ENCODE measurements around the gene OPRM1.

Gene OPRM1

GRCh38 chr6:154039231-154039842, at the start of gene OPRM1:
OPRM1 (plus strand) TSS chr6:154039240; CDS start chr6:154039545, 305 bp downstream.
- Histone ChIP-seq H3K9me3 (no peaks in the 10 kb centered on the region), H3K4me1 (ENCODE audit: control insufficient read depth in 1 of 2, insufficient read depth in 1 of 2, low read depth in 1 of 2, low read length in 1 of 2) (no peaks in the 10 kb centered on the region), H3K27ac (no peak within 1 kb of the TSS), H3K36me3 (no peaks in the 10 kb centered on the region), H3K27me3 (peaks cover 23% of the 10 kb centered on the region), H3K4me3 (ENCODE audit: low read depth in 1 of 2, low read length in 1 of 2) (no peak within 1 kb of the TSS)
- no peak for TF ChIP-seq CTCF (IDR thresholded peaks at IDR 0.05)

- TF ChIP-seq CTCF (IDR thresholded peaks at IDR 0.05) = no peak
- Histone ChIP-seq H3K4me3 (ENCODE audit: low read depth in 1 of 2, low read length in 1 of 2) (no peak overlapping the region), H3K4me1 (ENCODE audit: control insufficient read depth in 1 of 2, insufficient read depth in 1 of 2, low read depth in 1 of 2, low read length in 1 of 2) (no peaks in the 10 kb centered on the region), H3K27me3 (no peaks in the 10 kb centered on the region), H3K36me3 (no peaks in the 10 kb centered on the region), H3K27ac (no peak overlapping the region), H3K9me3 (no peaks in the 10 kb centered on the region)
Observed at GRCh38 chr6:153989989-153990388, 49.1 kb upstream of the OPRM1 start.

DNA sequence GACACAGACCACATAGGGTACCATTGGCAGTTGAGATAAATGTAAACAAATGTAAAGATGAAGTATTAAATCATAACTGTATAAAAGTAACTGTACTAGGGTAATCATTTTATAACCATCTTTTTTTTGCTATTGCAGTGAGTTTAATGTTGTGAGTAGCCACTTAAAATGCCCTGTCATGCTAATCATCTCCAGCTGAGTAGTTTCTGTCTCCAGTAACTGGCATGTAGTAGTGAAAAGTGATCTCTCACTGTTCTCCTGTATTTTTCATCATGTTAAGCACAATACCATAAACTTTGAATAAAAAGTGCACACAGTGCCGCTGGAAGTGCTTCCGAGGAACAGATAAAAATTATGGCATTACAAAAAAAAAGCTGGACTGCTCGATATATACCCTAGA, 45.0 kb upstream of the OPRM1 start:
- H3K36me3 ChIP-seq = no peaks in the 10 kb centered on the region
- H3K4me1 ChIP-seq (ENCODE audit: control insufficient read depth in 1 of 2, insufficient read depth in 1 of 2, low read depth in 1 of 2, low read length in 1 of 2) = no peaks in the 10 kb centered on the region
- no peak overlapping the region for H3K27ac ChIP-seq
- no peaks in the 10 kb centered on the region for H3K9me3 ChIP-seq
- H3K27me3 ChIP-seq = no peaks in the 10 kb centered on the region
- no peak overlapping the region for H3K4me3 ChIP-seq (ENCODE audit: low read depth in 1 of 2, low read length in 1 of 2)
- TF ChIP-seq CTCF (IDR thresholded peaks at IDR 0.05) = no peak

DNA sequence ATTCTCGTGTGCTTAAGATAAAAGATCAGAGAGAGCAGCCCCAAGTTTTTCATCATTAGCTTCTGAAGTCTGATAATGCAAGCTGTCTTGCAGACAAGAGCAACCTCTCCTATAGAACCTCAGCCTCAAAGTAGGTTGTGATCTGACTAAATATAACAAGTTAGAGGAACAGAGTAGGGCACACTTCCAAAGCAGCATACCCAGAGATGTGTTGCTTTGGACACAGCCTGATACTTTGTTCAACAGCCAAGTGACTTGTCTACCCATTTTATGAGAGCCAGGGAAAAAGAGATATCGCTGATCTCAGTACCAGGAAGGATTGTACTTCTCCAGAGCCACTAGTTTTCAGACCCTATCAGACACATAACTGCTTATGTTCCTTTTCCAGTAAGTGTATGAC, 44.2 kb upstream of the OPRM1 start:
- no peaks in the 10 kb centered on the region for H3K36me3 ChIP-seq
- H3K4me3 ChIP-seq (ENCODE audit: low read depth in 1 of 2, low read length in 1 of 2) = no peak overlapping the region
- H3K27ac ChIP-seq = no peak overlapping the region
- H3K4me1 ChIP-seq (ENCODE audit: control insufficient read depth in 1 of 2, insufficient read depth in 1 of 2, low read depth in 1 of 2, low read length in 1 of 2) = no peaks in the 10 kb centered on the region
- no peaks in the 10 kb centered on the region for H3K9me3 ChIP-seq
- no peak for TF ChIP-seq CTCF (IDR thresholded peaks at IDR 0.05)
- H3K27me3 ChIP-seq = no peaks in the 10 kb centered on the region

- Histone ChIP-seq H3K4me1 (ENCODE audit: control insufficient read depth in 1 of 2, insufficient read depth in 1 of 2, low read depth in 1 of 2, low read length in 1 of 2) (no peaks in the 10 kb centered on the region), H3K9me3 (no peaks in the 10 kb centered on the region), H3K27ac (no peak overlapping the region), H3K27me3 (no peaks in the 10 kb centered on the region), H3K36me3 (no peaks in the 10 kb centered on the region), H3K4me3 (ENCODE audit: low read depth in 1 of 2, low read length in 1 of 2) (no peak overlapping the region)
- TF ChIP-seq CTCF (IDR thresholded peaks at IDR 0.05) = no peak
Observed at GRCh38 chr6:153997221-153997620, 41.8 kb upstream of the OPRM1 start.
